Natural killer cell (primary cell): ENCODE data around the gene TRAPPC2. TPM values are rescaled to one million over a fixed set of nuclear protein-coding genes. Genes with fewer than 3 reads are reported as not detected.

Source experiments
- ATAC-seq, 3 donors: fragments of 150-1000 bp in 2 of 3; fragments of 200-7000 bp in 1 of 3; cut with Tn5 transposase; 1 replicate in 1 of 3; 2 replicates in 2 of 3; pipeline ENCODE4 v1.10.0; 2021; ENCODE audit warnings: mild to moderate bottlenecking in 2 of 3, moderate library complexity in 2 of 3
- DNase-seq, 2 donors: peaks; one replicate each; pipeline versions ENCODE4 v3.0.0 to v3.0.0-alpha.2; 2013 to 2021; ENCODE audit warnings: mixed read lengths in 1 of 2
- H3K27ac ChIP-seq: one replicate; pipeline ENCODE4 v1.5.1; 2013; ENCODE audit warnings: mild to moderate bottlenecking, low read length
- H3K27me3 ChIP-seq: one replicate; pipeline ENCODE4 v1.6.1; 2013; ENCODE audit warnings: low read length; ENCODE audit not compliant: control insufficient read depth, insufficient read depth
- H3K36me3 ChIP-seq: one replicate; pipeline ENCODE4 v1.6.1; 2013; ENCODE audit warnings: low read length; ENCODE audit not compliant: control insufficient read depth, insufficient read depth
- H3K4me1 ChIP-seq: one replicate; pipeline ENCODE4 v1.6.1; 2013; ENCODE audit warnings: low read length; ENCODE audit not compliant: control insufficient read depth, insufficient read depth
- H3K4me3 ChIP-seq: one replicate; pipeline ENCODE4 v1.5.1; 2013; ENCODE audit warnings: low read length
- H3K9me3 ChIP-seq: one replicate; pipeline ENCODE4 v1.6.1; 2013; ENCODE audit warnings: low read length; ENCODE audit not compliant: control insufficient read depth, insufficient read depth
- H3K27ac Mint-ChIP-seq, 2 donors: one replicate each; pipeline ENCODE4 v1.8.0; 2022; ENCODE audit warnings: mild to moderate bottlenecking in 2 of 2, mixed read lengths in 2 of 2, moderate library complexity in 1 of 2
- H3K27me3 Mint-ChIP-seq, 2 donors: one replicate each; pipeline ENCODE4 v1.8.0; 2022; ENCODE audit warnings: low read depth in 2 of 2, mixed read lengths in 2 of 2
- H3K36me3 Mint-ChIP-seq: one replicate; pipeline ENCODE4 v1.8.0; 2022; ENCODE audit warnings: mixed read lengths
- H3K4me1 Mint-ChIP-seq, 2 donors: one replicate each; pipeline ENCODE4 v1.8.0; 2022; ENCODE audit warnings: mixed read lengths in 2 of 2
- H3K4me3 Mint-ChIP-seq: one replicate; pipeline ENCODE4 v1.8.0; 2022; ENCODE audit warnings: mild to moderate bottlenecking, moderate library complexity, mixed read lengths
- H3K9me3 Mint-ChIP-seq, 2 donors: one replicate each; pipeline ENCODE4 v1.8.0; 2022; ENCODE audit warnings: mixed read lengths in 2 of 2
- WGBS: methylation state at CpG from one replicate; pipeline ENCODE4 v1.1.7; 2013; ENCODE audit warnings: missing lambda C conversion rate; ENCODE audit not compliant: insufficient coverage; 5-methylcytosine and 5-hydroxymethylcytosine counted together
- intact Hi-C: fragments of 100-400 bp; cut with micrococcal nuclease; formaldehyde crosslinking; loops from one replicate; pipeline ENCODE4 v1.14.2; 2022
- total RNA-seq, 4 donors: library from RNA; stranded (reverse); fragments of 120-200 nt in 1 of 4; gene quantifications; one replicate each; pipeline versions ENCODE4 v1.2.3 to v1.2.4, GENCODE V29; 2013 to 2022
- TF ChIP-seq, protein P1 (sequence below): fragments of 200-600 bp; IDR thresholded peaks from one replicate; pipeline ENCODE4 v1.8.0; 2022; ENCODE audit warnings: antibody characterized with exemption

The TRAPPC2 gene
- total RNA-seq, 3 donors from 2014 or later (not counting 1 experiment from before 2014, with no cell fraction given), result 24.2 to 63.3 (median 42.4) TPM

DNA sequence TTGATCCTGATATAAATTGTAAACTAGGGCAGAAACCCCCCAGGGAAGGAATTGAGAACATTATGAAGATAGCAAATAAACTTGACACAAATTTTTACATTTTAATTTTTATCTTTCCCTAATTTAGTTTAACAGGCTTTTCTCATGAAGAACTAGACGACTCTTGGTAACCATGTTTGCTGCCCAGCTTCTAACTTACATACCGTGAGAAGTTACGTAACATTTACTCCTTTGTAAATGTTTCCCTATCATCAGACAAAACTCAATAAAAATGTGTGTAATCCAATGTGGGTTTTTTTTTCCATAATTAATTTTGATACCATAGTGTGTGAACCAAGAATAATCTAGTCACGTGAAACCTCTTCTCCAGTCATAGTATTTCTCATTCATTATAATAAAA, 34.5 kb upstream of the TRAPPC2 start:
- Histone ChIP-seq H3K4me1 (peaks cover 2% of the 10 kb centered on the region), H3K9me3 (no peaks in the 10 kb centered on the region), H3K36me3 (peaks cover 64% of the 10 kb centered on the region), H3K27ac (no peak overlapping the region), H3K4me3 (no peak overlapping the region), H3K27me3 (no peaks in the 10 kb centered on the region)
- WGBS, result 100% methylated on average over 1 of the region's 4 CpGs
- H3K36me3 Mint-ChIP-seq, result peaks cover 24% of the 10 kb centered on the region
- intact Hi-C loops, result no loop called here
- TF ChIP-seq, protein P1, sequence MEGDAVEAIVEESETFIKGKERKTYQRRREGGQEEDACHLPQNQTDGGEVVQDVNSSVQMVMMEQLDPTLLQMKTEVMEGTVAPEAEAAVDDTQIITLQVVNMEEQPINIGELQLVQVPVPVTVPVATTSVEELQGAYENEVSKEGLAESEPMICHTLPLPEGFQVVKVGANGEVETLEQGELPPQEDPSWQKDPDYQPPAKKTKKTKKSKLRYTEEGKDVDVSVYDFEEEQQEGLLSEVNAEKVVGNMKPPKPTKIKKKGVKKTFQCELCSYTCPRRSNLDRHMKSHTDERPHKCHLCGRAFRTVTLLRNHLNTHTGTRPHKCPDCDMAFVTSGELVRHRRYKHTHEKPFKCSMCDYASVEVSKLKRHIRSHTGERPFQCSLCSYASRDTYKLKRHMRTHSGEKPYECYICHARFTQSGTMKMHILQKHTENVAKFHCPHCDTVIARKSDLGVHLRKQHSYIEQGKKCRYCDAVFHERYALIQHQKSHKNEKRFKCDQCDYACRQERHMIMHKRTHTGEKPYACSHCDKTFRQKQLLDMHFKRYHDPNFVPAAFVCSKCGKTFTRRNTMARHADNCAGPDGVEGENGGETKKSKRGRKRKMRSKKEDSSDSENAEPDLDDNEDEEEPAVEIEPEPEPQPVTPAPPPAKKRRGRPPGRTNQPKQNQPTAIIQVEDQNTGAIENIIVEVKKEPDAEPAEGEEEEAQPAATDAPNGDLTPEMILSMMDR, result no peak
- ATAC-seq (no peak), DNase-seq (no peak)
- no peaks in the 10 kb centered on the region for H3K27me3 Mint-ChIP-seq
- no peak overlapping the region for H3K27ac Mint-ChIP-seq
- no peaks in the 10 kb centered on the region for H3K9me3 Mint-ChIP-seq
- H3K4me3 Mint-ChIP-seq, result no peak overlapping the region
- peaks cover 0 to 9% of the 10 kb centered on the region in 2 donors for H3K4me1 Mint-ChIP-seq

GRCh38 chrX:13764765-13765164, 30.3 kb upstream of the TRAPPC2 start:
- H3K27ac ChIP-seq, result no peak overlapping the region
- Mint-ChIP-seq H3K36me3 (peaks cover 28% of the 10 kb centered on the region), H3K9me3 (no peaks in the 10 kb centered on the region), H3K4me3 (no peak overlapping the region), H3K4me1 (peaks cover 0 to 9% of the 10 kb centered on the region in 2 donors), H3K27me3 (no peaks in the 10 kb centered on the region), H3K27ac (peak overlapping the region in 1 of 2 donors; percentile 31)
- DNase-seq (no peak), ATAC-seq (no peak)
- intact Hi-C loops, result no loop called here
- TF ChIP-seq, protein P1, result no peak
- no peak overlapping the region for H3K4me3 ChIP-seq
- 88% methylated on average over 5 of the region's 6 CpGs for WGBS
- H3K27me3 ChIP-seq, result no peaks in the 10 kb centered on the region
- H3K9me3 ChIP-seq, result no peaks in the 10 kb centered on the region
- peaks cover 86% of the 10 kb centered on the region for H3K36me3 ChIP-seq
- peaks cover 8% of the 10 kb centered on the region for H3K4me1 ChIP-seq

DNA sequence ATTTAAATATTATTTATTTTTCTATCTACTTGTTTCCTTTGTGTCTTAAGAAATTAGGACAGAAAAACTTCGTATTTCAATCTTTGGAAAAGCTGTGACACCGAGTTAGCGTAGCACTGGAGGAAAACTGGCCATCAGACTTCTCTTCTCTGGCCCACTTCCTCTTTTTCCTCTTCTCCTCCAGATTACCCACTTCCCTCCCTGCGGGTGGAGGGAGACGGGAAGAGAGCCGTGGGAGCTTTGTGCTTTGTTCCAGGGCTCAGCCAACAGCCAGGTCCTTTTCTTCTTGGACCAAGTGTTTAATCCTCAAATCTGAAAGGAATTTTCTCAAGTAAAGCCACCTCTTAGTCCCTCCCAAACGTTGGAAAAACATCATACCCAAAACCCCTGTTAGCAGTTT, 29.9 kb upstream of the TRAPPC2 start:
- Mint-ChIP-seq H3K27ac (peak overlapping the region in 1 of 2 donors; percentile 31), H3K4me3 (no peak overlapping the region), H3K36me3 (peaks cover 27% of the 10 kb centered on the region), H3K4me1 (peaks cover 2 to 10% of the 10 kb centered on the region in 2 donors), H3K9me3 (no peaks in the 10 kb centered on the region), H3K27me3 (no peaks in the 10 kb centered on the region)
- TF ChIP-seq, protein P1, result no peak
- DNase-seq, result no peak
- Histone ChIP-seq H3K27ac (no peak overlapping the region), H3K4me3 (no peak overlapping the region), H3K27me3 (no peaks in the 10 kb centered on the region), H3K4me1 (peaks cover 8% of the 10 kb centered on the region), H3K9me3 (no peaks in the 10 kb centered on the region), H3K36me3 (peaks cover 83% of the 10 kb centered on the region)
- ATAC-seq, result no peak
- 56% methylated on average over 4 of the region's 7 CpGs for WGBS
- intact Hi-C loops, result no loop called here

DNA sequence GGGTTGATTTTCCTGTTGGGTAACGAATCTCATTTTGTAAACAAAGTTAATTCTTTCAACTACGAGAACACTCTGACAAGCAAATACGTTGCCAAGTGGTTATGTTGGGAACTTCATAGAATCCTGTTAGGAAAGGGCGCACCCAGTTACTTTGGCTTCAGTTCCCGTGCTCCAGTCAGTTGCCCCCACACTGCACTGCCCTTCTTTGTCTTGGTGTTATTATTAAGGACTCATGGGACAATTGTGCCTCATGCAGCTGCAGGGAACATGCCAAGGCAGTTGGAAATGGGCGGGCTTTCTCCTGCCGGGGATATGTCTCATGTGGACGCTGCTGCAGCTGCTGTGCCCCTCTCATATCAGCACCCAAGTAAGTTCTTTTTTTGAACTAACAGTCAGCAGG, 29.1 kb upstream of the TRAPPC2 start:
- no peaks in the 10 kb centered on the region for H3K9me3 Mint-ChIP-seq
- no peak overlapping the region for H3K4me3 ChIP-seq
- intact Hi-C loops, result no loop called here
- H3K36me3 Mint-ChIP-seq, result peaks cover 25% of the 10 kb centered on the region
- H3K27ac ChIP-seq, result no peak overlapping the region
- ATAC-seq (no peak), DNase-seq (no peak)
- TF ChIP-seq, protein P1, result no peak
- no peaks in the 10 kb centered on the region for H3K27me3 ChIP-seq
- 95% methylated on average over 7 of the region's 8 CpGs for WGBS
- H3K27me3 Mint-ChIP-seq, result no peaks in the 10 kb centered on the region
- peaks cover 8% of the 10 kb centered on the region for H3K4me1 ChIP-seq
- peaks cover 8 to 16% of the 10 kb centered on the region in 2 donors for H3K4me1 Mint-ChIP-seq
- H3K36me3 ChIP-seq, result peaks cover 80% of the 10 kb centered on the region
- H3K9me3 ChIP-seq, result no peaks in the 10 kb centered on the region
- no peak overlapping the region for H3K4me3 Mint-ChIP-seq
- no peak overlapping the region for H3K27ac Mint-ChIP-seq
